Esophagus muscularis mucosa (tissue), 3 donors: ENCODE measurements around the gene PCNX2.

Experiments
- CTCF ChIP-seq, 3 experiments: fragments of 200-600 bp in 2 of 3; fragments of 450-650 bp in 1 of 3; sonication (generic) in 2 of 3; IDR thresholded peaks; one replicate each; pipeline ENCODE4 v1.5.1; 2017 to 2019; ENCODE audit warnings: antibody characterized with exemption in 3 of 3, mild to moderate bottlenecking in 2 of 3, moderate library complexity in 1 of 3
- POLR2A ChIP-seq: fragments of 450-650 bp; IDR thresholded peaks from one replicate; pipeline ENCODE4 v1.6.1; 2017; ENCODE audit warnings: antibody characterized with exemption, moderate library complexity, mild to moderate bottlenecking, low read depth
- POLR2AphosphoS5 ChIP-seq, 2 donors: sonication (generic); formaldehyde crosslinking; IDR thresholded peaks; one replicate each; pipeline ENCODE4 v1.6.1; 2017; ENCODE audit warnings: antibody characterized with exemption in 2 of 2

DNA sequence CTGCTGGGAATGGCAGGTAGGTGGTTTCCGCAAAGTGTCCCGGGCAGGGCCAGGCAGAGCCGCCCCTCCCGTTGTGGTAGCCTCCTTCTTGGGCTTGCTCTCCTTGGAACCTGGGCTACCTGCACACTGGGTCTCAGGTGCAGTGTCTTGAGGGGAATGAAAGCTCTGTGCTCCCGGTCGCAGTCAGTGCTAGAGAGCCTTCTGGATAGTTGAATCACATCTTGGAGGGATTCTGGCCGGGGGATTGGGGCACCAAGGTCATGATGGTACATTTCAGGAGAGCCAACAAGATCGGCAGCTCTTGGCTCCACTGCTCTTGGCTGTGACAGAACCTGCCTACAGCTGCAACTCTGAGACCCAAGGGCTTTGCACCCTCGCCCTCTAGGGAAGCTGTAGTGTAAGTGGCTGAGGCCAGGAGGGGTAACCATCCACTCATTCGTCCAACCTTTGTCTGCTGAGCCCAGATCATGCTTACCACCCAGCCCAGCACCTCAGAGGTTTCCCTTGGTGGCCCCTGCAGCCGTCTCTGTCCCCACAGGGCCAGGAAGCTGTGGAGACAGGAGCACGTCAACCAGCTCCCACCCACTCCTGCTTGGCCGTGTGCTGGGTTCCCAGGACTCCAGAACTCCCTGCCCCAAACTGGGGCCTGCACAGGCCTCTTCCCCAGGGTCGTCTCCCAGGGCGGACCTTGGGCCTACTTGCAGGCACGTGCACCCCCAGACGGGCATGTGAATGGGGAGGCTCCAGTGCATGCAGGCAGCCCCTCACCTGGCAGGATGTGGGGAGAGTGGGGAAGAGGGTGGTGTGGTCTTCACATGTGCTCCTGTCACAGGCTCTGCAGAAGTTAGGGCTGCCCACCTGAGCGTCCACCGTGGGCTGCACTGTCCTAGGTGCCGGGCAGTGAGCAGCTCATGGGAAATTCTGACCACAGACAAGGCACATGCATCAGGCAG lies 305.1 kb downstream of the PCNX2 start:
- no peak for TF ChIP-seq CTCF (IDR thresholded peaks at IDR 0.05)
- TF ChIP-seq POLR2A: no peak
- no peak for TF ChIP-seq POLR2AphosphoS5 (IDR thresholded peaks at IDR 0.05)
